Midbrain (tissue), 1 donor: ENCODE data around the gene RUSC1.

Experiments used
- DNase-seq: peaks from one replicate; lab custom pipeline; 2025; lab: John Stamatoyannopoulos, UW

The RUSC1 gene

DNA sequence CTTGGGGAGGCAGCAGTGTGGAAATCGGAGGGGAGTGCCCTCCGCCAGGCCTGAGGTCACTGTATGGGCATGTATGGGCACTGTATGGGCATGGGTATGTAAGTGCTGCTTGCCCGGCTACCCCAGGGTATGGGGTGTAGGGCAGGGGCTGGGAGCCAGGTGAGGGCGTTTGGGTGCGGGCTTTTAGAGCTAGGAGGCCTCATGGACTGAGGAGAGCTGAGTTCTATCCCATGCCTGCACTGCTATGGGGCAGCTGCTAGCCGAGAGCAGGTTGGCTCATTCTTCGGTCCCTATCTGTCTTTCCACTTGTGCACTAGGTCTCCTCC lies 24.8 kb upstream of the RUSC1 start:
- no peak for DNase-seq

GRCh38 chr1:155296661-155297060 lies 24.0 kb upstream of the RUSC1 start:
- no peak for DNase-seq

- DNase-seq: no peak
Observed at GRCh38 chr1:155297384-155297783, 23.3 kb upstream of the RUSC1 start.

GRCh38 chr1:155300024-155300423 lies 20.7 kb upstream of the RUSC1 start:
- DNase-seq: no peak

DNA sequence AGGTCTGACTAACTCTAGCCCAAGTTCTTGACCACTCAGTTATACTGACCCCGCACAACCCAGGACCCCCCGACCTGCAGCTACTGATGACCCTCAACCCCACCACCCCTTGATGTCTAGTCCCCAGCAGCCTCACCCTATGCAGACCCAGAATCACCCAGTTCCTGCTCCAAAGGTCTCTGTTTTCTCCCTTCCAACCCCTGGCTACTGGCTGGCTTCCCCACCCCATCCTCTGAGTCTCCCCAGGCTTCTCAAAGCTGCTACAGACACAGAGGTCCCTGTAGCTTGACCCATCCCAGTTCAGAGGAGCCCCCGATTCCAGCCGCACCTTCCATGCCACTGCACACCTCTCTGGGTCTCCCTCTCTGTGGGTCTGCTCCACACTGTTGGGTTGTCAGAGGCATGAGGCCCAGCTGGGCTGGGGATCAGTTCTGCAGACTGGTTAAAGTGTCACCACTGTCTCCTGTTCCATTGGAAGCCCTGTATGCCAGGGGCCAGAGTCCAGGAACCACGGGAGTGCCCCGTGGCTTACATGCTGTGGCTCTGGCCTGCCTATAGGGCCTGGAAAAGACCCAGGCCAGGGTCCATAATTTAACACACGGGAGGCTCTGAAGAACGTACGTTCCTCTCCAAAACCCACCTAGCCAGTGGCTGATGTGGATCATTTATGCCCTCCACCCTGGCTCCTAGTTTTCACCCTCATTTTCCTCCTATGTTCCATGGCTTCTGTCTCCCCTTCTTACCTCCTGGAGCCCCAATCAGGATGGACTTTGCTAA lies 20.0 kb upstream of the RUSC1 start:
- DNase-seq: no peak

DNA sequence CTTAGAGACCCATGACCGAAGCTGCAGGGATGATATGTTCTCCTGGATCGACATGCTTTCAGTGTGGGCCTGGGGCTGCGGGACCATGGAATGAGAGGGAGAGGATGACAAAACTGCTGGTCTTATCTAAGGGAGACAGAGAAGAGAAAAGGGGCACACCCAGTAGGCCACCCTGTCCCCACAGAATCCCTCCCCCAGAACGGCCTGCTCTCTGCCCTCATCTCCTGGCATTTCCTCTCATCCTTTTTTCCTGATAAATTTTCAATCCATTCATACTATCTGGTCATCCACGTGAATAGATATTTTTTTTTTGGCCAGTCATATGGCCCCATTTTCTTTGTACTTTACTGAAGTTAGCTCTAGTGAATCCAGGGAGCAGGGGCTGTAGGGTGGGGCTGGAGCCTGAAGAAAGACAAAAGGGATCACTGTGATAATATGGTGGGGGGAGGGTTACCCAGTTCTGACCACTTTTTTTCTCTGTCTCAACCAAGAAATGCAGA lies 19.3 kb upstream of the RUSC1 start, which contains the start of gene PKLR:
PKLR (minus strand) TSS at position 97 of the 500 bp plus-strand sequence; CDS start at position 54, 43 bp downstream.
- DNase-seq: no peak

- no peak for DNase-seq
Observed at GRCh38 chr1:155304558-155305063, 16.1 kb upstream of the RUSC1 start.

GRCh38 chr1:155305881-155306391 lies 14.8 kb upstream of the RUSC1 start:
- no peak for DNase-seq

DNA sequence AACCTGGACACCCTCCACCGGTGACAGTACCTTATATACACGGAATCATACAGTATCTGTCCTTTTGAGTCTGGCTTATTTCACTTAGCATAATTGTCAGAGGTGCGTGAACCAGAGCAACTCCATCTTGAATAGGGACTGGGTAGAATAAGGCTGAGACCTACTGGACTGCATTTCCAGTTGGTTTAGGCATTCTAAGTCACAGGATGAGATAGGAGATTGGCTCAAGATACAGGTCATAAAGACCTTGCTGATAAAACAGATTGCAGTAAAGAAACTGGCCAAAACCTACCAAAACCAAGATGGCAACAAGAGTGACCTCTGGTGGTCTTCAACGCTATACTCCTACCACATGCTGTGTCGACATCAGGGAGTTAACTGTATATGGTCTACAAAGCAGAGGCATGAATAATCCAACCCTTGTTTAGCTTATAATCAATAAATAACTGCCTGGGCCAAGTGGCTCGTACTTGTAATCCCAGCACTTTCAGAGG lies 13.4 kb upstream of the RUSC1 start:
- DNase-seq: no peak

DNA sequence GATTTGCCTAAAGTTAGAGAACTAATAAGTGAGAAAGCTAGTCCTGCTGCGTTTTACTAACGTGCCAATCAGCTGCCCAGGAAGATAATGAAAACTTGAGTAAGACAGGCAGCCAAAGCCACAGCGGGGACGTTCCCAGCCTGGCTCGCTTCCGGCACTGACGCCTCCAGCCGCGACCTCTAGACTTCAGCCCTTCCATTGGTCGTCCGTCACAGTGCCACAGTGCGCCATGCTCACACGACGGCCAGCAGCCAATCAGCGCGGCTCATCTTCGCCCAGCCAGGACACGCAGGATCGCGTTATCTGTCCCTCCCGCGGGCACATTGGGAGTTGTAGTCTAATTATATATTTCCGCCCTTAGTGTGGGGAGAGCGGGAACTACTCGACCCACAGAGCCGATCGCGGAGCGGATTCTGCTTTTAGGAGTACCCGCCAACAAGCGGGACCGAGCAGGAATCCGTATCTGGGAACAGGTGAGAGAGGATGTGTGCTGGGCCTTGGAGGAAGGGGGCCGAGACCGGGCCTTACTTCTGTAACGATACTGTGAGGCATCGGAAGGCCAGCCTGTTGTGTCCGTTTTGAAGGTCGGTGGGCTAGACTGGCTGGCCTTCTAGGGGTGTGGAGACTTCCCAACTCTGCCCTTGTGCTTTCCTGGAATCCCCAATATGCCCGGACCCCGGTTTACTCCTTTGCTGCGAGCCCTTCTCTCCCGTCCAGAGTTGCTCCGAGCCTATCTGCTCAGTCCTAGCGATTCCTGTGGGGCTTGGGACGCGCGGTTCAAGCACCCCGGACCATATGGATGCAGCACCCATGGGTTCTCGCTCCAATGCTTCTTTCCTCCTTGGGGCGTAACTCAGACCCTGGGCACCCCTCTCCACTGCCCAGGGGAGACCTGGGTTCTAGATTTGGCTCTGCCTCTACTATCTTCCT lies 11.9 kb upstream of the RUSC1 start, which contains the start of gene FDPS:
FDPS (plus strand) TSS at position 374 of the 930 bp plus-strand sequence. CDS start 924 bp downstream, outside the sequence.
- peak; percentile 99 for DNase-seq

DNA sequence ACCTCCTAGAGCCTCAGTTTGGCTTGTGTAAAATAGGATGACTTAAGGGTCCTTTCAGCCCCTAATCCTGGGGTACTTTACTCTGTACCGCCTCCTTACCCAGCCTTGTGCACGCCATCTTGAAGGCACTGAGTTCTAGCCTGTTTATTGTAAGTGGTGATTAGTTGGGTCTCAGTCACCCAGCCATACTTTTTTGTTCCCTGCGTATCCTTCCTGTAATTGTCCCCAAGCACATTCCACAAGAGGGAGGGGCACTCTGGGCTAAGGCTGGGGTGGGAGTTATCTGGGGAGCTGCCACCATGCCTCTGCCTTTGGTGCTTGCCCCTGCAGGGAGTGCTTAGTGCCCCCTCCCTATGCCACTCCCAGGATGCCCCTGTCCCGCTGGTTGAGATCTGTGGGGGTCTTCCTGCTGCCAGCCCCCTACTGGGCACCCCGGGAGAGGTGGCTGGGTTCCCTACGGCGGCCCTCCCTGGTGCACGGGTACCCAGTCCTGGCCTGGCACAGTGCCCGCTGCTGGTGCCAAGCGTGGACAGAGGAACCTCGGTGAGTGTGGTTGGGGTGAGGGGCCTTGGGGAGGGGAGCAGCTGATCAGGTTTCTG lies 11.2 kb upstream of the RUSC1 start:
- no peak for DNase-seq

GRCh38 chr1:155313261-155313660 lies 7.4 kb upstream of the RUSC1 start:
- DNase-seq: peak; percentile 10

GRCh38 chr1:155316922-155317321 lies 3.8 kb upstream of the RUSC1 start:
- no peak for DNase-seq

DNA sequence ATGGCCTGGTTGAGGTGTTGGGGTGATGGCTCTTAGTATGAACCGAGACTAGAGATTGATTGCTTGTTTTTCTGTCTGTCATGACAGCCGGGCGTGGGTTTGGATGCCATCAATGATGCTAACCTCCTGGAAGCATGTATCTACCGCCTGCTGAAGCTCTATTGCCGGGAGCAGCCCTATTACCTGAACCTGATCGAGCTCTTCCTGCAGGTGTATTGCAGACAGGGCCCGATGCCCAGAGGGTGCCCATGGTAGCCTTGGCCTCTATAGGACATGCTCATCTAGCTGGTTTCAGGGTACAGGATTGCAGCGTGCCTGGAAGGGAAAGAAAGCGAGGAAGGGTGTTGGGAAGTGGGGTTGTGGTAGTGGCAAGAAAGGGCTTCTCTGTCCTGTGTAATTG lies 2.6 kb upstream of the RUSC1 start:
- no peak for DNase-seq

GRCh38 chr1:155319536-155319935 lies 1.2 kb upstream of the RUSC1 start:
- no peak for DNase-seq

- DNase-seq: no peak
Observed at GRCh38 chr1:155320252-155320651, 442 bp upstream of the RUSC1 start.

DNA sequence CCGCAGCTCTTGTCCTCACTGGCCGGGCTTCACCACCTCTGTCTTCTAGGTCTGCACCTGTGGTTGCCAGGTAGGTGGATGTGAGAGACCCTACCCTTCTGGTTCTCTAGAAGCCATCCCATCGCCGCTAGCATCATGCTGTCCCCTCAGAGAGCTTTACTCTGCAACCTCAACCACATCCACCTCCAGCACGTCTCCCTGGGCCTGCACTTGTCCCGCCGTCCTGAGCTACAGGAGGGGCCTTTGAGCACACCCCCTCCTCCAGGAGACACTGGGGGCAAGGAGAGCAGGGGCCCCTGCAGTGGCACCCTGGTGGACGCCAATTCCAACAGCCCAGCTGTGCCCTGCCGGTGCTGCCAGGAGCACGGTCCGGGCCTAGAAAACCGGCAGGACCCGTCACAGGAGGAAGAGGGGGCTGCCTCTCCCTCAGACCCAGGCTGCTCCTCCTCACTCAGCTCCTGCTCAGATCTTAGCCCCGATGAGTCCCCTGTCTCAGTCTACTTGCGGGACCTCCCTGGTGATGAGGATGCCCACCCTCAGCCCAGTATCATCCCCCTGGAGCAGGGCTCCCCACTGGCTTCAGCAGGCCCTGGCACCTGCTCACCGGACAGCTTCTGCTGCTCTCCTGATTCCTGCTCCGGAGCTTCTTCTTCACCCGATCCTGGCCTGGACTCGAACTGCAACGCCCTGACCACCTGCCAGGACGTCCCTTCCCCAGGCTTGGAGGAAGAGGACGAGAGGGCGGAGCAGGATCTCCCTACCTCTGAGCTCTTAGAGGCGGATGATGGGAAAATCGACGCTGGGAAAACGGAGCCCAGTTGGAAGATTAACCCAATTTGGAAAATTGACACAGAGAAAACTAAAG lies 1.2 kb downstream of the RUSC1 start:
- DNase-seq: no peak

DNA sequence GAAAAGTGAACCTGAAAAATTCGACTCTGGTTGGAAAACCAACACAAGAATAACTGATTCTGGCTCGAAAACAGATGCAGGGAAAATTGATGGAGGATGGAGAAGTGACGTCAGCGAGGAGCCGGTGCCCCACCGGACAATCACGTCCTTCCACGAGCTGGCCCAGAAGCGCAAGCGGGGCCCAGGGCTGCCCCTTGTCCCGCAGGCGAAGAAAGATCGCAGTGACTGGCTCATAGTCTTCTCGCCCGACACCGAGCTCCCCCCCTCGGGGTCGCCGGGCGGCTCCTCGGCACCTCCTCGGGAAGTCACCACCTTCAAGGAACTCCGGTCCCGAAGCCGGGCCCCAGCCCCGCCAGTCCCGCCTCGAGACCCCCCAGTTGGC lies 1.9 kb downstream of the RUSC1 start:
- DNase-seq: no peak

DNA sequence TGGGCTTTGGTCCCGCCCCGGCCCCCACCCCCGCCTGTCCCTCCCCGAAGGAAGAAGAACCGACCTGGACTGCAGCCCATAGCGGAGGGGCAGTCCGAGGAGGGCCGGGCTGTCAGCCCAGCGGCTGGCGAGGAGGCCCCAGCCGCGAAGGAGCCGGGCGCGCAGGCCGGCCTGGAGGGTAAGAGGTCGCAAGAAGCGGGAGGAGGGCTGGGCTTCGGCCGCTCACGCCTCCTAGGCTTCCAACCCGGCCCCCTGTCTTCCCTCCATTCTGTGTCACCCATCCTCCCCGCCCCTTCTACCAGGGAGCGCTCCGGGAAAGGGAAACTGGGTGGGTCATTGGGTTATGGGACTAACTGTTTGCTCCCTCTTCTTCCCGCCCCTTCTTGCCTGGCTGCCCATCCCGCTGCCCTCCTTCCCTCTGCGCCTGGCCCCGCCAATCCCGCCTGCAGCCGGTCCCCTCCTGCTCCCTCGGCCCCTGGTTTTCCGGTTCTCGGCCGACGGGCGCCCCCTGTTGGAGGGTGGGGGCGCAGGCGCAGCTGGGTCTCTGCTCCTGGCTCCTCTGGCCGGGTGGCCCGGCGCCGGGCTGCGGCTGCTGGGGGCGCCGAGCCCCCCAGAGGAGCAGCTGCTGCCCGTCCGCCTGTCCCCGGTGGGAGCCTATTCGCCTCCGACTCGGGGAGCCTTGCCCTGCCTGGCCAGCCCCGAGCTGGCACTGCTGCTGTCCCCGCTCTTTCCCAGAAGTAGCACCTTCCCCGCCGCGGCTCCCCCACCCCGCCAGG lies 2.4 kb downstream of the RUSC1 start:
- DNase-seq: peak; percentile 91

GRCh38 chr1:155323729-155324036 lies 3.0 kb downstream of the RUSC1 start:
- peak; percentile 71 for DNase-seq
